Measurements from ENCODE around the gene FAM83G. TPM values are rescaled to one million over a fixed set of nuclear protein-coding genes. Genes with fewer than 3 reads are reported as not detected.
A peak's percentile ranks its signal among the peaks of the same experiment; 100 is the strongest.

Gene FAM83G
- total RNA-seq, 2 experiments from 2014 or later: 5.0 to 10.4 TPM

DNA sequence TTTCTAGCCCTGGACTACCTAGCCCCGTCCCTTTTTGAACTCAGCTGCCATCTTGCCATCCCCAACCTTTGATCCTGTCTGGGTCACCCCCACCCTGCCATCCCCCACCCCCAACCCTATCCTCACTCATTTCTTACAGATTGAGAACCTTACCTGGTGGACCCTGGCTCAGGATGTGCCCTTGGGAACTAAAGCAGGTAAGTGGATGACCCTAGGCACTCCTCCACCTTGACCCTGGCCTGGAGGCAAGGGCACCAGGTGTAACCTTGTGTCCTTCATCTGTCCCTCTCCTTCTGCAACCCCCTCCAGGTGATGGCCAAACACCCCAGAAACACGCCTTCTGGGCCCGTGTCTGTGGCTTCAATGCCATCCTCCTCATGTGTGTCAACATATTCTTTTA is 15.5 kb upstream of the FAM83G start:
- Histone ChIP-seq H3K4me2 (ENCODE audit: low read length) (no peak overlapping the region), H3K9me2 (ENCODE audit: insufficient read depth, low read length) (no peaks in the 10 kb centered on the region), H3K27ac (ENCODE audit: low read depth, low read length, poor library complexity, severe bottlenecking) (peak overlapping the region; percentile 12), H2AFZ (ENCODE audit: low read length) (no peak overlapping the region), H3K79me2 (ENCODE audit: insufficient read depth, low read depth, low read length) (no peaks in the 10 kb centered on the region), H3K9me3 (ENCODE audit: low read length) (no peaks in the 10 kb centered on the region), H3K4me3 (ENCODE audit: low read depth, low read length, poor library complexity, severe bottlenecking) (no peak overlapping the region), H3K36me3 (ENCODE audit: insufficient read depth, low read length) (peaks cover 60% of the 10 kb centered on the region), H4K20me1 (ENCODE audit: insufficient read depth, low read length) (0 out of 2 replicates have a peak, but pooled peaks cover 3% of the 10 kb centered on the region), H3K4me1 (ENCODE audit: insufficient read depth, low read length, poor library complexity, severe bottlenecking) (peaks cover 32% of the 10 kb centered on the region)
- CTCF ChIA-PET (ENCODE audit: unreplicated experiment): no interaction called here
- intact Hi-C loops (cut with micrococcal nuclease; ENCODE audit: unreplicated experiment): no loop called here
- TF ChIP-seq, protein P1, sequence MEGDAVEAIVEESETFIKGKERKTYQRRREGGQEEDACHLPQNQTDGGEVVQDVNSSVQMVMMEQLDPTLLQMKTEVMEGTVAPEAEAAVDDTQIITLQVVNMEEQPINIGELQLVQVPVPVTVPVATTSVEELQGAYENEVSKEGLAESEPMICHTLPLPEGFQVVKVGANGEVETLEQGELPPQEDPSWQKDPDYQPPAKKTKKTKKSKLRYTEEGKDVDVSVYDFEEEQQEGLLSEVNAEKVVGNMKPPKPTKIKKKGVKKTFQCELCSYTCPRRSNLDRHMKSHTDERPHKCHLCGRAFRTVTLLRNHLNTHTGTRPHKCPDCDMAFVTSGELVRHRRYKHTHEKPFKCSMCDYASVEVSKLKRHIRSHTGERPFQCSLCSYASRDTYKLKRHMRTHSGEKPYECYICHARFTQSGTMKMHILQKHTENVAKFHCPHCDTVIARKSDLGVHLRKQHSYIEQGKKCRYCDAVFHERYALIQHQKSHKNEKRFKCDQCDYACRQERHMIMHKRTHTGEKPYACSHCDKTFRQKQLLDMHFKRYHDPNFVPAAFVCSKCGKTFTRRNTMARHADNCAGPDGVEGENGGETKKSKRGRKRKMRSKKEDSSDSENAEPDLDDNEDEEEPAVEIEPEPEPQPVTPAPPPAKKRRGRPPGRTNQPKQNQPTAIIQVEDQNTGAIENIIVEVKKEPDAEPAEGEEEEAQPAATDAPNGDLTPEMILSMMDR (conservative IDR thresholded peaks at IDR 0.05; ENCODE audit: low read length): no peak
- TF ChIP-seq EZH2phosphoT487 (IDR thresholded peaks at IDR 0.05; ENCODE audit: borderline replicate concordance, low read depth, low read length): no peak
- BruUV-seq (replicated peaks): no TSS peak
- POLR2A ChIA-PET: no interaction called here
- DNase-seq (ENCODE audit: low spot score): no peak

DNA sequence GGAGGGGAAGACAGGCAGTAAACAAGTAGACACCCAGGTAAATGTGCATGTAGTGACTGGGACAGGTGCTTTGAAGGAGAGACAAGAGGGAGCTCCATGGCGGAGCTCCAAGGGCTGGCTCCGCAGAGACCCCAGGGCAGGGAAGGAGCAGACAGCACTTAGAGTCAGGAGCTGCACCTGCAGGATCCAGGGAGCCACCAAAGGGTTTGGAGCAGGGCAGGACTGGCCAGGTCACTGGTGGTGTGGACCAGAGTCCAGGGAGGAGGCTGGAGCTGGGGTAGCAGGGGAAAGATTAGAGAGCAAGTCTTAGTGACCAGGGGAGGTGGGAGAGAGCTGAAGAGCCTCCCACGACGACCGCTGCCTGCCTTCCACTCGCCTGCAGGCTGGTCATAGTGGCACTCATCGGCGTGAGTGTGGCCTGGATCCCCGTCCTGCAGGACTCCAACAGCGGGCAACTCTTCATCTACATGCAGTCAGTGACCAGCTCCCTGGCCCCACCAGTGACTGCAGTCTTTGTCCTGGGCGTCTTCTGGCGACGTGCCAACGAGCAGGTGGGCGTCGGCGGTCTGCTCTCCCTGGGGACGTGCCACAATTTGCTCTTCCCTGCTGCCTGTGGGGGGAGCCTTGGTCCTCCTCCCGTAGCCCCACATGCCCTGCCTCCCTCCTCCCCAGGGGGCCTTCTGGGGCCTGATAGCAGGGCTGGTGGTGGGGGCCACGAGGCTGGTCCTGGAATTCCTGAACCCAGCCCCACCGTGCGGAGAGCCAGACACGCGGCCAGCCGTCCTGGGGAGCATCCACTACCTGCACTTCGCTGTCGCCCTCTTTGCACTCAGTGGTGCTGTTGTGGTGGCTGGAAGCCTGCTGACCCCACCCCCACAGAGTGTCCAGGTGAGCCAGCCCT is 14.7 kb upstream of the FAM83G start:
- intact Hi-C loops (cut with micrococcal nuclease; ENCODE audit: unreplicated experiment): no loop called here
- peaks cover 53% of the 10 kb centered on the region for H3K36me3 ChIP-seq (ENCODE audit: insufficient read depth, low read length)
- H3K9me3 ChIP-seq (ENCODE audit: low read length): no peaks in the 10 kb centered on the region
- TF ChIP-seq, protein P1 (conservative IDR thresholded peaks at IDR 0.05; ENCODE audit: low read length): peak; percentile 39; the same call in 1 of the 2 replicates
- no peak for TF ChIP-seq EZH2phosphoT487 (IDR thresholded peaks at IDR 0.05; ENCODE audit: borderline replicate concordance, low read depth, low read length)
- POLR2A ChIA-PET: interaction anchor here (0.5 kb wide), 1 partner anchor 20 kb away, joined by 4 read pairs; no protein-coding TSS in a partner anchor
- H3K4me3 ChIP-seq (ENCODE audit: low read depth, low read length, poor library complexity, severe bottlenecking): no peak overlapping the region
- no peak overlapping the region for H3K4me2 ChIP-seq (ENCODE audit: low read length)
- no peaks in the 10 kb centered on the region for H4K20me1 ChIP-seq (ENCODE audit: insufficient read depth, low read length)
- CTCF ChIA-PET (ENCODE audit: unreplicated experiment): no interaction called here
- H2AFZ ChIP-seq (ENCODE audit: low read length): no peak overlapping the region
- H3K79me2 ChIP-seq (ENCODE audit: insufficient read depth, low read depth, low read length): no peaks in the 10 kb centered on the region
- peaks cover 29% of the 10 kb centered on the region for H3K4me1 ChIP-seq (ENCODE audit: insufficient read depth, low read length, poor library complexity, severe bottlenecking)
- peak; percentile 61 for DNase-seq (ENCODE audit: low spot score)
- H3K9me2 ChIP-seq (ENCODE audit: insufficient read depth, low read length): no peaks in the 10 kb centered on the region
- no TSS peak for BruUV-seq (replicated peaks)
- peak overlapping the region; percentile 19 for H3K27ac ChIP-seq (ENCODE audit: low read depth, low read length, poor library complexity, severe bottlenecking)

DNA sequence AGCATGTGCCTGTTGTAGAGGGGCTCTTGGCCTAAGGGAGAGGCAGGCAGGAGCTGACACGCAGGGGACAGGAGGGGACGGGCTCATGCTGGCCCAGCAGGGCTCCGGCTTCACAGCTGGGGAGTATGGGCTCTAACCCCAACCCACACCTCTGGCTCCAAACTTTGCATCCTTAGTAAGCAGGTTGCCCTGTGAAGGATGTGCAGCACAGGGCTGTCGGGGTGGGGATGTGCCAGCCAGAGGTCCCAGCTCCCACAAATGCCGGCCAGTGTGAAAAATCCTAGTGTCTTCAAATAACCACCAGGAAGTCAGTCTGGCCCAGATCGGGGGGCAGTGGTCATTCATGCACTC is 14.0 kb upstream of the FAM83G start:
- no peak overlapping the region for H3K4me3 ChIP-seq (ENCODE audit: low read depth, low read length, poor library complexity, severe bottlenecking)
- TF ChIP-seq, protein P1 (conservative IDR thresholded peaks at IDR 0.05; ENCODE audit: low read length): no peak
- no peak for TF ChIP-seq EZH2phosphoT487 (IDR thresholded peaks at IDR 0.05; ENCODE audit: borderline replicate concordance, low read depth, low read length)

More for the DNA sequence above, 14.0 kb upstream of the FAM83G start:
- ChIA-PET POLR2A (interaction anchor here (0.5 kb wide), 1 partner anchor 20 kb away, joined by 4 read pairs; no protein-coding TSS in a partner anchor), CTCF (ENCODE audit: unreplicated experiment) (no interaction called here)
- peaks cover 29% of the 10 kb centered on the region for H3K4me1 ChIP-seq (ENCODE audit: insufficient read depth, low read length, poor library complexity, severe bottlenecking)
- H3K9me3 ChIP-seq (ENCODE audit: low read length): no peaks in the 10 kb centered on the region
- peak overlapping the region; percentile 19 for H3K27ac ChIP-seq (ENCODE audit: low read depth, low read length, poor library complexity, severe bottlenecking)
- BruUV-seq (replicated peaks): no TSS peak
- intact Hi-C loops (cut with micrococcal nuclease; ENCODE audit: unreplicated experiment): no loop called here
- H3K36me3 ChIP-seq (ENCODE audit: insufficient read depth, low read length): peaks cover 45% of the 10 kb centered on the region
- H3K79me2 ChIP-seq (ENCODE audit: insufficient read depth, low read depth, low read length): no peaks in the 10 kb centered on the region
- no peaks in the 10 kb centered on the region for H3K9me2 ChIP-seq (ENCODE audit: insufficient read depth, low read length)
- H3K4me2 ChIP-seq (ENCODE audit: low read length): no peak overlapping the region
- no peaks in the 10 kb centered on the region for H4K20me1 ChIP-seq (ENCODE audit: insufficient read depth, low read length)
- DNase-seq (ENCODE audit: low spot score): no peak
- no peak overlapping the region for H2AFZ ChIP-seq (ENCODE audit: low read length)
